Karpas-422 (cell line): ENCODE measurements around the gene RPL29. TPM values are rescaled to one million over a fixed set of nuclear protein-coding genes. Genes with fewer than 3 reads are reported as not detected.

Source experiments
- DNase-seq: peaks from one replicate; pipeline ENCODE4 v3.0.0-alpha.2; 2015
- H2AFZ ChIP-seq: fragments of 200-600 bp; sonication (generic); 2 replicates; pipeline ENCODE4 v1.6.1; 2014; ENCODE audit warnings: antibody characterized with exemption, low read length, mixed read lengths
- H3K27ac ChIP-seq: fragments of 200-600 bp; sonication (generic); 2 replicates; pipeline ENCODE4 v1.5.1; 2014; ENCODE audit warnings: mild to moderate bottlenecking, low read length, moderate library complexity
- H3K27me3 ChIP-seq: fragments of 200-600 bp; sonication (generic); 2 replicates; pipeline ENCODE4 v1.6.1; 2014; ENCODE audit warnings: low read length, mixed read lengths
- H3K36me3 ChIP-seq: fragments of 200-600 bp; sonication (generic); 2 replicates; pipeline ENCODE4 v1.6.1; 2014; ENCODE audit warnings: low read length, mixed read lengths; ENCODE audit not compliant: insufficient read depth
- H3K4me1 ChIP-seq: fragments of 200-600 bp; sonication (generic); 2 replicates; pipeline ENCODE4 v1.6.1; 2014; ENCODE audit warnings: mild to moderate bottlenecking, low read length, mixed read lengths
- H3K4me2 ChIP-seq: fragments of 200-600 bp; sonication (generic); 2 replicates; pipeline ENCODE4 v1.6.1; 2014; ENCODE audit warnings: low read length, low read depth, mild to moderate bottlenecking; ENCODE audit not compliant: poor library complexity, severe bottlenecking
- H3K4me3 ChIP-seq: fragments of 200-600 bp; sonication (generic); 2 replicates; pipeline ENCODE4 v1.5.1; 2014; ENCODE audit warnings: mild to moderate bottlenecking, antibody characterized with exemption, low read length, mixed read lengths
- H3K79me2 ChIP-seq: fragments of 200-600 bp; sonication (generic); 2 replicates; pipeline ENCODE4 v1.6.1; 2014; ENCODE audit warnings: mild to moderate bottlenecking, low read length, mixed read lengths
- H3K9ac ChIP-seq: fragments of 200-600 bp; sonication (generic); 2 replicates; pipeline ENCODE4 v1.6.0; 2014; ENCODE audit warnings: low read length
- H3K9me2 ChIP-seq: fragments of 200-600 bp; sonication (generic), shearing (Covaris generic); replicated peaks from 2 replicates; pipeline ENCODE4 v1.6.0; 2014; ENCODE audit warnings: mild to moderate bottlenecking, low read length, moderate library complexity; ENCODE audit not compliant: insufficient read depth
- H3K9me3 ChIP-seq: fragments of 300-700, 200-600 bp; sonication (generic); 2 replicates; pipeline ENCODE4 v1.6.1; 2014; ENCODE audit warnings: low read length, mixed read lengths
- H4K20me1 ChIP-seq: fragments of 200-600 bp; sonication (generic); 2 replicates; pipeline ENCODE4 v1.6.1; 2014; ENCODE audit warnings: mild to moderate bottlenecking, antibody characterized with exemption, low read length, low read depth; ENCODE audit not compliant: insufficient read depth
- total RNA-seq: library from RNA; depleted of rRNA; stranded (reverse); fragments of >200 nt; shearing (Covaris generic); gene quantifications from 2 replicates; pipeline ENCODE4 v1.2.3, GENCODE V29; 2014; ENCODE audit warnings: low replicate concordance

The RPL29 gene
- total RNA-seq, 1 experiment from 2014 or later: 2,656 TPM

DNA sequence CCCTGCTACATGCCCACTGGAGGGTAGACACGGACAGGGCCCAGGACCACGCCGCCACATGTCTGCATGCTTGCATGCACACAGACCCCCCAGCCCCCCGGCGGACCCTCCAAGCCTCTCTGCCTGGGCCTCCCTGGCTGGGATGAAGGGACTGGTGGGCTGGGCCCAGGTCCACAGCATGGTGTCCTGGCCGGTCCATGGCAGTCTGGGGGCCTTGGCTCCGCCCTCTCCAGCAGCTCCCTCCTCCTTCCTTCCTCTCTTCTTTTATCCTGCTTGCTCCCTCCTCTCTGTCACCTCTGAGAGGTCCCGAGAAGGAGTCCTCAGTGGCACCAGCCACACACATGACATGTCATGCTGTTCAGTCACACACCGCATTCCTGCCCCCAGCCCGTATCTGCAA is 36.2 kb upstream of the RPL29 start:
- Histone ChIP-seq H3K4me1 (peaks cover 15% of the 10 kb centered on the region), H3K9me2 (no peaks in the 10 kb centered on the region), H3K79me2 (no peaks in the 10 kb centered on the region), H3K36me3 (no peaks in the 10 kb centered on the region), H3K4me2 (no peak overlapping the region), H3K4me3 (no peak overlapping the region), H4K20me1 (no peaks in the 10 kb centered on the region), H3K27me3 (no peaks in the 10 kb centered on the region), H3K9ac (no peak overlapping the region), H3K9me3 (no peaks in the 10 kb centered on the region), H3K27ac (no peak overlapping the region), H2AFZ (no peak overlapping the region)
- DNase-seq: no peak

DNA sequence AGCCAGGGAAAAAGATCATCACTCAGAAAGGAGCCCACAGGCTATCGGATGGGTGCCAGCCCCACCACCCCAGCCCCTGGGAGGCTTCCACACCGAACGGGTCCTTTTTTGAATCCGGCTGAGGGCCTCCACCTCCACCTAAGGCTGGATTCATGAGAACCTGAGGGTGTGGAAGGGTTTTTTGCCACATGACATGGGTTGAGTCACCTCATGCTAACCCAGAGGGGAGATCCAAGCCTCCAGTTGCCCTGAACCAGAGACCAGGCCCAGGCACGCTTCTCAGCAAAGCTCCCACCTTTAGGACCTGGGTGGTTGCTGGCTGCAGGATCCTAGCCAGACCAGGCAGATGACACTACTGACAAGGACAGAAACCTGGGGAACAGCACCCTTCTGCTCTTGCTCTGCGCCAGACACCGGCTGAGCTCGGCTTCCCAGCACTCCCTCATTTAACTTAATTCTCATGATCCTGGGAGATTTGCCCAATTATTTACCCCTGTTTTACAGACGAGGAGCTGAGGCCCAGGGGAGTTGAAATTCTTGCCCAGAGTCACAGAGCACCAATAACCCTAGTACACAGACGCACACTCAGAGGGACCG is 35.1 kb upstream of the RPL29 start:
- no peak overlapping the region for H3K9ac ChIP-seq
- H3K36me3 ChIP-seq: no peaks in the 10 kb centered on the region
- no peak overlapping the region for H3K4me3 ChIP-seq
- H3K79me2 ChIP-seq: no peaks in the 10 kb centered on the region
- H3K27ac ChIP-seq: no peak overlapping the region
- H4K20me1 ChIP-seq: no peaks in the 10 kb centered on the region
- no peak overlapping the region for H2AFZ ChIP-seq
- H3K4me1 ChIP-seq: peaks cover 4% of the 10 kb centered on the region
- H3K4me2 ChIP-seq: no peak overlapping the region
- DNase-seq: no peak
- no peaks in the 10 kb centered on the region for H3K27me3 ChIP-seq
- no peaks in the 10 kb centered on the region for H3K9me3 ChIP-seq
- H3K9me2 ChIP-seq: no peaks in the 10 kb centered on the region

DNA sequence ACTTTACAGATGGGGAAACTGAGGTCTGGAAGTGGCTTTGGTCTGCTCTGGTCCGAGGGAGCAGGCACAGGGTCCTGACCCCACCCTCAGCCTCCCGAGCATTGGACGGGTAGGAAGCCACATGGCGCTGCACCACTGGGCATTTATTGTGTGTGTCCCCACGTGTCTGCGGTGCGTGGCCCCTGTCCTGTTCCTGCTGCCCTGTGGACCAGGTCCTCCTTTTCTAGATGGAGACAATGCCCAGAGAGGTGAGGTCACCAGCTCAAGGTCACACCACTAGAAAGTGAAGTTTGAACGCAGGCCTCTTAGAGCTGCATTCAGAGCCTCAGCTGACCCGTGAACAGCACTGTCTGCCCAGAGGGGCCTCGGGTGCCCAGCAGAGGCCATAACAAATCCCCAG is 33.8 kb upstream of the RPL29 start:
- Histone ChIP-seq H3K27ac (no peak overlapping the region), H3K9me2 (no peaks in the 10 kb centered on the region), H3K9me3 (no peaks in the 10 kb centered on the region), H2AFZ (no peak overlapping the region), H3K4me1 (peaks cover 6% of the 10 kb centered on the region), H4K20me1 (no peaks in the 10 kb centered on the region), H3K27me3 (no peaks in the 10 kb centered on the region), H3K79me2 (no peaks in the 10 kb centered on the region), H3K36me3 (no peaks in the 10 kb centered on the region), H3K9ac (no peak overlapping the region), H3K4me2 (no peak overlapping the region), H3K4me3 (no peak overlapping the region)
- no peak for DNase-seq

DNA sequence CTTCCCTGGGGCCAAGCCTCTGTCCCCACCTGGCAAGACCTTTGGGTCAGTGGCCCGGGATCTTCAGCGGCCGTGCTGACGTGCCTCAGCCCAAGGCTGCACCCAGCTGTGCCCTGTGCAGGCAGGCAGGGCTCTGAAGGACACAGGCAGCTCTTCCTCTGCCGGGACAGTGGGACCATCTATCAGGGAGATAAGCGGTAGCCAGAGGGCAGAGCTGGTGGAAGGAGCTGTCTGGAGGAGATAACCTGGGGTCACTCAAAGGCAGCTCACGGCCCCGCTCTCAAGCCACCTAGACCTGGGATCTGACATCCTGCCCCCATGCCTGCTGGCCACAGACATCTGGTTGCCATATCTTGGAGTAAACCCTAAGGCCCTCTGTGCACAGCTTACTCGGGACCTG is 33.4 kb upstream of the RPL29 start:
- Histone ChIP-seq H3K9ac (no peak overlapping the region), H3K79me2 (no peaks in the 10 kb centered on the region), H3K4me2 (no peak overlapping the region), H3K27me3 (no peaks in the 10 kb centered on the region), H3K9me3 (no peaks in the 10 kb centered on the region), H3K36me3 (no peaks in the 10 kb centered on the region), H3K4me1 (peaks cover 10% of the 10 kb centered on the region), H4K20me1 (no peaks in the 10 kb centered on the region), H3K27ac (no peak overlapping the region), H2AFZ (no peak overlapping the region), H3K4me3 (no peak overlapping the region), H3K9me2 (no peaks in the 10 kb centered on the region)
- DNase-seq: no peak

- peaks cover 15% of the 10 kb centered on the region for H3K4me1 ChIP-seq
- no peak overlapping the region for H3K9ac ChIP-seq
- no peaks in the 10 kb centered on the region for H3K27me3 ChIP-seq
- H3K79me2 ChIP-seq: no peaks in the 10 kb centered on the region
- no peak for DNase-seq
- no peak overlapping the region for H3K4me2 ChIP-seq
- no peaks in the 10 kb centered on the region for H3K9me3 ChIP-seq
- no peaks in the 10 kb centered on the region for H4K20me1 ChIP-seq
- H3K27ac ChIP-seq: no peak overlapping the region
- H3K9me2 ChIP-seq: no peaks in the 10 kb centered on the region
- no peak overlapping the region for H2AFZ ChIP-seq
- no peak overlapping the region for H3K4me3 ChIP-seq
- no peaks in the 10 kb centered on the region for H3K36me3 ChIP-seq
Measured at GRCh38 chr3:52028572-52028971, 32.9 kb upstream of the RPL29 start.

DNA sequence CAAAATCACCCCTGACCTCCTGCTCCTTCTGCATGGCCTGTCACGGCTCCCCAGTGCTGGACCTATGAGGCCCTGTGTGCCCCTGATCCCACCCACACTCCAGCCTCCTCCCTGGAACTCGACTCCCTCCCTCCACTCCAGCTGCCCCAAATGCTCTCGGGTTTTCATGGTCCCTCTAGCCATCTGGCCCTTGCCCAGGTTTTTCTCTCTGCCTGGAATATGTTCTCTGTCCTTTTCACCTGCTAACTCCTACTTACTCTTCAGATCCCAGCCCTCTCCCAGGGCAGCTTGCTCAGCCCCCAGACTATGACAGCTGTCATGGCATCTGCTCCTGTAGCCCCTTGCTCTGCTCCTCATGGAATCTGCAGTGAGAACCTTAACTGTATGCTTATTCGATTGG is 30.3 kb upstream of the RPL29 start:
- Histone ChIP-seq H3K9ac (no peak overlapping the region), H4K20me1 (no peaks in the 10 kb centered on the region), H3K9me3 (no peaks in the 10 kb centered on the region), H3K27me3 (no peaks in the 10 kb centered on the region), H3K9me2 (no peaks in the 10 kb centered on the region), H3K4me3 (no peak overlapping the region), H3K79me2 (no peaks in the 10 kb centered on the region), H3K4me1 (peaks cover 40% of the 10 kb centered on the region), H3K4me2 (no peak overlapping the region), H3K27ac (no peak overlapping the region), H2AFZ (no peak overlapping the region), H3K36me3 (no peaks in the 10 kb centered on the region)
- no peak for DNase-seq

- no peaks in the 10 kb centered on the region for H3K27me3 ChIP-seq
- no peaks in the 10 kb centered on the region for H3K9me2 ChIP-seq
- no peaks in the 10 kb centered on the region for H4K20me1 ChIP-seq
- H3K36me3 ChIP-seq: no peaks in the 10 kb centered on the region
- H3K9ac ChIP-seq: no peak overlapping the region
- H3K79me2 ChIP-seq: no peaks in the 10 kb centered on the region
- no peak for DNase-seq
- H3K4me3 ChIP-seq: no peak overlapping the region
- H3K4me2 ChIP-seq: no peak overlapping the region
- no peak overlapping the region for H3K27ac ChIP-seq
- no peaks in the 10 kb centered on the region for H3K9me3 ChIP-seq
- H3K4me1 ChIP-seq: peaks cover 42% of the 10 kb centered on the region
- H2AFZ ChIP-seq: no peak overlapping the region
Measured at GRCh38 chr3:52025453-52025852, 29.8 kb upstream of the RPL29 start.

- H4K20me1 ChIP-seq: no peaks in the 10 kb centered on the region
- no peak overlapping the region for H2AFZ ChIP-seq
- no peaks in the 10 kb centered on the region for H3K36me3 ChIP-seq
- no peak overlapping the region for H3K27ac ChIP-seq
- no peak overlapping the region for H3K9ac ChIP-seq
- H3K4me2 ChIP-seq: no peak overlapping the region
- H3K4me3 ChIP-seq: no peak overlapping the region
- peaks cover 42% of the 10 kb centered on the region for H3K4me1 ChIP-seq
- no peak for DNase-seq
- no peaks in the 10 kb centered on the region for H3K9me3 ChIP-seq
- H3K9me2 ChIP-seq: no peaks in the 10 kb centered on the region
- no peaks in the 10 kb centered on the region for H3K27me3 ChIP-seq
- H3K79me2 ChIP-seq: no peaks in the 10 kb centered on the region
Measured at GRCh38 chr3:52024765-52025452, 29.2 kb upstream of the RPL29 start.
